Keratinocyte (primary cell): ENCODE data around the gene TMEM233. TPM values are rescaled to one million over a fixed set of nuclear protein-coding genes. Genes with fewer than 3 reads are reported as not detected.

ENCODE experiments used
- DNase-seq: peaks from one replicate; pipeline ENCODE4 v3.0.0-alpha.2; 2011; ENCODE audit warnings: low read depth, missing footprints, low spot score
- FAIRE-seq: peaks from 2 replicates; lab custom pipeline; 2011; peaks lifted over from hg19 to GRCh38; lab: Jason Lieb, UNC
- H2AFZ ChIP-seq: 2 replicates; pipeline ENCODE4 v1.6.0; 2012; ENCODE audit warnings: low read length, control low read depth, inconsistent platforms; ENCODE audit not compliant: control insufficient read depth
- H3K27ac ChIP-seq: 2 replicates; pipeline ENCODE4 v1.5.1; 2011; ENCODE audit warnings: low read length; ENCODE audit not compliant: control insufficient read depth, insufficient read depth
- H3K27me3 ChIP-seq: 3 replicates; pipeline ENCODE4 v1.6.0; 2011; ENCODE audit warnings: low read length; ENCODE audit not compliant: control insufficient read depth, insufficient read depth; ENCODE audit errors: extremely low read depth
- H3K36me3 ChIP-seq, 2 experiments: 2 replicates in 1 of 2; 3 replicates in 1 of 2; pipeline ENCODE4 v1.5.1; 2011; ENCODE audit warnings: low read length in 2 of 2, mild to moderate bottlenecking in 1 of 2; ENCODE audit not compliant: control insufficient read depth in 2 of 2, insufficient read depth in 2 of 2; ENCODE audit errors: extremely low read depth in 1 of 2
- H3K4me1 ChIP-seq: 3 replicates; pipeline ENCODE4 v1.5.1; 2011; ENCODE audit warnings: low read length; ENCODE audit not compliant: control insufficient read depth, insufficient read depth; ENCODE audit errors: extremely low read depth
- H3K4me2 ChIP-seq: 3 replicates; pipeline ENCODE4 v1.6.0; 2011; ENCODE audit warnings: low read depth, low read length; ENCODE audit not compliant: control insufficient read depth, insufficient read depth; ENCODE audit errors: extremely low read depth
- H3K4me3 ChIP-seq, 3 experiments: fragments of 200-600 bp in 1 of 3; sonication (generic) in 1 of 3; 2 replicates in 2 of 3; 3 replicates in 1 of 3; pipeline ENCODE4 v1.5.1; 2011 to 2016; ENCODE audit warnings: low read length in 3 of 3, mild to moderate bottlenecking in 3 of 3, control low read depth in 2 of 3, inconsistent platforms in 1 of 3, low read depth in 1 of 3, mixed read lengths in 1 of 3, mixed run types in 1 of 3, moderate library complexity in 1 of 3; ENCODE audit not compliant: control insufficient read depth in 2 of 3, insufficient read depth in 2 of 3; ENCODE audit errors: extremely low read depth in 1 of 3
- H3K79me2 ChIP-seq: 2 replicates; pipeline ENCODE4 v1.6.0; 2012; ENCODE audit warnings: low read length; ENCODE audit not compliant: control insufficient read depth, insufficient read depth
- H3K9ac ChIP-seq: 3 replicates; pipeline ENCODE4 v1.6.0; 2011; ENCODE audit warnings: low read length; ENCODE audit not compliant: control insufficient read depth, insufficient read depth; ENCODE audit errors: extremely low read depth
- H3K9me1 ChIP-seq: 3 replicates; pipeline ENCODE4 v1.6.0; 2011; ENCODE audit warnings: low read length; ENCODE audit not compliant: control insufficient read depth, insufficient read depth; ENCODE audit errors: extremely low read depth
- H3K9me3 ChIP-seq: 2 replicates; pipeline ENCODE4 v1.5.1; 2012; ENCODE audit warnings: low read depth, low read length; ENCODE audit not compliant: control insufficient read depth
- H4K20me1 ChIP-seq: 3 replicates; pipeline ENCODE4 v1.6.0; 2011; ENCODE audit warnings: low read length; ENCODE audit not compliant: control insufficient read depth, insufficient read depth; ENCODE audit errors: extremely low read depth
- EZH2 ChIP-seq: IDR thresholded peaks from one replicate; pipeline ENCODE4 v1.6.1; 2012; ENCODE audit warnings: inconsistent platforms, mild to moderate bottlenecking, low read length, moderate library complexity
- dilution Hi-C: fragments of 300-500 bp; cut with MboI; formaldehyde crosslinking; loops from one replicate; pipeline ENCODE4 v1.7.0; 2020; ENCODE audit warnings: low sequenced_read_pairs; ENCODE audit not compliant: extremely low pct_ligation_motif_present
- polyA plus RNA-seq, 5 experiments: library from polyadenylated mRNA; depleted of rRNA in 3 of 5; stranded (reverse) in 3 of 5; stranded (forward) in 1 of 5; unstranded in 1 of 5; fragments of >200 nt; gene quantifications; 1 replicate in 1 of 5; 2 replicates in 3 of 5; 3 replicates in 1 of 5; pipeline versions ENCODE4 v1.2.1 to v1.2.3, GENCODE V29; 2011 to 2012; ENCODE audit warnings: missing spikeins in 2 of 5, low read depth in 1 of 5, low replicate concordance in 1 of 5
- TF ChIP-seq, protein P1 (sequence below), 3 experiments: IDR thresholded peaks in 1 of 3; conservative IDR thresholded peaks in 1 of 3; optimal IDR thresholded peaks in 1 of 3; 2 replicates in 2 of 3; 3 replicates in 1 of 3; pipeline versions ENCODE3 to v1.5.1; 2011; ENCODE audit warnings: low read length in 3 of 3, mild to moderate bottlenecking in 3 of 3, moderate library complexity in 2 of 3, control low read depth in 1 of 3, inconsistent platforms in 1 of 3; ENCODE audit not compliant: insufficient read depth in 2 of 3; ENCODE audit errors: extremely low read depth in 1 of 3

TMEM233 gene
- polyA plus RNA-seq, 1 donor (not counting 4 experiments of a cell fraction or from before 2014, with no cell fraction given): not detected

DNA sequence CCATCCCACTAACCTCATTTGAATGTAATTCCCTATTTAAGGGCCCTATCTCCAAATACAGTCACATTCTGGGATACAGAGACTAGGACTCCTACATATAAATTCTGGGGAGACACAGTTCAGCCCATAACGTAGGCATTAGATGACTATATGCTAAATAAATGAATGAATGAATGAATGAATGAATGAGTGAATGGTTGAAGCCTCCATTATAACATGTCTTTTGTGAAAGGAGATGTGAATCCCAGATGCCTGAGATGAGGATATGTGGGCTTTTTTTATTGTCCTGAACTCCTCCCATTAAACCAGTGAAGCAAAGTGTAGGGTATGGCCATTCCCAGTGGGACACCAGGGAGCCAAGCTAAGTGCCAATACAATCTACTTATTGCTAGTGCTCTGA is 20.5 kb upstream of the TMEM233 start:
- Histone ChIP-seq H3K79me2 (no peaks in the 10 kb centered on the region), H3K9me1 (no peaks in the 10 kb centered on the region), H3K4me3 (no peak overlapping the region), H3K4me1 (no peaks in the 10 kb centered on the region), H3K27me3 (no peaks in the 10 kb centered on the region), H3K9ac (no peak overlapping the region), H3K36me3 (no peaks in the 10 kb centered on the region), H3K27ac (no peak overlapping the region), H4K20me1 (no peaks in the 10 kb centered on the region), H3K9me3 (no peaks in the 10 kb centered on the region), H3K4me2 (no peak overlapping the region), H2AFZ (no peak overlapping the region)
- no peak for FAIRE-seq
- no peak for TF ChIP-seq EZH2
- TF ChIP-seq, protein P1, sequence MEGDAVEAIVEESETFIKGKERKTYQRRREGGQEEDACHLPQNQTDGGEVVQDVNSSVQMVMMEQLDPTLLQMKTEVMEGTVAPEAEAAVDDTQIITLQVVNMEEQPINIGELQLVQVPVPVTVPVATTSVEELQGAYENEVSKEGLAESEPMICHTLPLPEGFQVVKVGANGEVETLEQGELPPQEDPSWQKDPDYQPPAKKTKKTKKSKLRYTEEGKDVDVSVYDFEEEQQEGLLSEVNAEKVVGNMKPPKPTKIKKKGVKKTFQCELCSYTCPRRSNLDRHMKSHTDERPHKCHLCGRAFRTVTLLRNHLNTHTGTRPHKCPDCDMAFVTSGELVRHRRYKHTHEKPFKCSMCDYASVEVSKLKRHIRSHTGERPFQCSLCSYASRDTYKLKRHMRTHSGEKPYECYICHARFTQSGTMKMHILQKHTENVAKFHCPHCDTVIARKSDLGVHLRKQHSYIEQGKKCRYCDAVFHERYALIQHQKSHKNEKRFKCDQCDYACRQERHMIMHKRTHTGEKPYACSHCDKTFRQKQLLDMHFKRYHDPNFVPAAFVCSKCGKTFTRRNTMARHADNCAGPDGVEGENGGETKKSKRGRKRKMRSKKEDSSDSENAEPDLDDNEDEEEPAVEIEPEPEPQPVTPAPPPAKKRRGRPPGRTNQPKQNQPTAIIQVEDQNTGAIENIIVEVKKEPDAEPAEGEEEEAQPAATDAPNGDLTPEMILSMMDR (optimal IDR thresholded peaks at IDR 0.05 in 1 of 3, IDR thresholded peaks at IDR 0.05 in 1 of 3, conservative IDR thresholded peaks at IDR 0.05 in 1 of 3; ENCODE audit: extremely low read depth in 1 of 3, insufficient read depth in 2 of 3, low read length in 3 of 3): no peak
- DNase-seq: no peak
- dilution Hi-C loops: no loop called here

DNA sequence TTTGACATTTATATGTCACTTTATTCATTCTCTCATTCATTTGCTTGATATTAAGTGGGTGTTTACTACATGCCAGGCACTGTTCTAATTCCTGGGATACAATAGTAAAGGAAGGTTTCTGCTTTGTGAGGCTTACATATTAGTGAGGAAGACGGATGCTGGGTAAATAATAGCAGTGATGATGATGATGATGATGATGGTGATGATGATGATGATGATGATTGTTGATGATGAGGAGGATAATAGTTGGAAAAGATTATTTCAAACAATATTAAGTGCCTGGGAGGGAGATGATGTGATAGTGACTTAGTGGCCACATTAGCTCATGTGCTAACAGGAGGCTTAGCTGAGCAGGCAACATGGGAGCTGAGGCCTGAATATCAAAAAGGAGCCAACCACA is 19.3 kb upstream of the TMEM233 start:
- DNase-seq (no peak), FAIRE-seq (no peak)
- Histone ChIP-seq H3K27me3 (no peaks in the 10 kb centered on the region), H3K4me2 (no peak overlapping the region), H2AFZ (no peak overlapping the region), H3K79me2 (no peaks in the 10 kb centered on the region), H3K4me1 (no peaks in the 10 kb centered on the region), H3K4me3 (no peak overlapping the region), H3K9ac (no peak overlapping the region), H4K20me1 (no peaks in the 10 kb centered on the region), H3K27ac (no peak overlapping the region), H3K9me3 (no peaks in the 10 kb centered on the region), H3K36me3 (no peaks in the 10 kb centered on the region), H3K9me1 (no peaks in the 10 kb centered on the region)
- dilution Hi-C loops: no loop called here
- no peak for TF ChIP-seq EZH2
- TF ChIP-seq, protein P1 (optimal IDR thresholded peaks at IDR 0.05 in 1 of 3, IDR thresholded peaks at IDR 0.05 in 1 of 3, conservative IDR thresholded peaks at IDR 0.05 in 1 of 3; ENCODE audit: extremely low read depth in 1 of 3, insufficient read depth in 2 of 3, low read length in 3 of 3): no peak
